Stimulated activated CD4-positive, alpha-beta T cell treated with anti-CD3 and anti-CD28 coated beads, Interleukin-2, amount 100 ng/mL, for 24 hours (primary cell): Measurements from ENCODE around the gene PARP14.
"Not testable (repeated sequence)": the region's sequence is repeated elsewhere in the genome, so short reads cannot be mapped to it uniquely, and the experiment has no call there.

Source experiments
- DNase-seq, 2 donors: peaks; one replicate each; pipeline ENCODE4 v3.0.0-alpha.2; 2020

Gene PARP14

GRCh38 chr3:122677216-122677615, 3.4 kb upstream of the PARP14 start:
- DNase-seq = no peak

- DNase-seq = no peak
Measured at GRCh38 chr3:122678506-122678905, 2.1 kb upstream of the PARP14 start.

- peak; percentile 83 to 87 for DNase-seq
Measured at GRCh38 chr3:122679085-122679881, 1.4 kb upstream of the PARP14 start.

- DNase-seq = peak in 1 of 2 donors; percentile 14
Measured at GRCh38 chr3:122679882-122680474, 661 bp upstream of the PARP14 start.

- peak in 1 of 2 donors; percentile 11 for DNase-seq
Measured at GRCh38 chr3:122681284-122681973, 790 bp downstream of the PARP14 start.

GRCh38 chr3:122681974-122682409, 1.4 kb downstream of the PARP14 start:
- DNase-seq = no peak

- not testable (repeated sequence) for DNase-seq
Measured at GRCh38 chr3:122682778-122683411, 2.3 kb downstream of the PARP14 start.

- no peak for DNase-seq
Measured at GRCh38 chr3:122687298-122687697, 6.7 kb downstream of the PARP14 start.

- no peak for DNase-seq
Measured at GRCh38 chr3:122688996-122689395, 8.4 kb downstream of the PARP14 start.

GRCh38 chr3:122689587-122689986, 8.9 kb downstream of the PARP14 start:
- DNase-seq = no peak

GRCh38 chr3:122690096-122690495, 9.5 kb downstream of the PARP14 start:
- no peak for DNase-seq

- no peak for DNase-seq
Measured at GRCh38 chr3:122691195-122691594, 10.6 kb downstream of the PARP14 start.

- no peak for DNase-seq
Measured at GRCh38 chr3:122692674-122693073, 12.0 kb downstream of the PARP14 start.

GRCh38 chr3:122694966-122695365, 14.3 kb downstream of the PARP14 start:
- DNase-seq = no peak

- no peak for DNase-seq
Measured at GRCh38 chr3:122695927-122696561, 15.4 kb downstream of the PARP14 start.

- no peak for DNase-seq
Measured at GRCh38 chr3:122697952-122698620, 17.4 kb downstream of the PARP14 start.

GRCh38 chr3:122700193-122700592, 19.6 kb downstream of the PARP14 start:
- DNase-seq = no peak

GRCh38 chr3:122705379-122705778, 24.7 kb downstream of the PARP14 start:
- no peak for DNase-seq

- DNase-seq = not testable (repeated sequence)
Measured at GRCh38 chr3:122710616-122711251, 30.1 kb downstream of the PARP14 start.

GRCh38 chr3:122714273-122714672, 33.6 kb downstream of the PARP14 start:
- no peak for DNase-seq

- no peak for DNase-seq
Measured at GRCh38 chr3:122716667-122717066, 36.0 kb downstream of the PARP14 start.
